K562 (cell line): ENCODE measurements around the gene GADD45B.

Experiments
- CEBPB ChIP-seq: fragments of 450-650 bp; IDR thresholded peaks from 2 replicates; pipeline ENCODE4 v1.6.1; 2016; ENCODE audit warnings: missing genetic modification characterization, missing compliant biosample characterization
- EGR1 ChIP-seq: fragments of 450-650 bp; conservative IDR thresholded peaks from 2 replicates; pipeline ENCODE4 v1.6.1; 2017; ENCODE audit warnings: mild to moderate bottlenecking
- HDAC2 ChIP-seq: fragments of 450-650 bp; IDR thresholded peaks from 2 replicates; pipeline ENCODE4 v1.6.1; 2016; ENCODE audit warnings: mild to moderate bottlenecking
- HMG20A ChIP-seq: fragments of 450-650 bp; formaldehyde crosslinking; conservative IDR thresholded peaks from 2 replicates; pipeline ENCODE4 v1.4.0; 2020; ENCODE audit warnings: mild to moderate bottlenecking, mixed read lengths
- MECOM ChIP-seq: fragments of 250-450 bp; sonication (Bioruptor Pico); IDR thresholded peaks from 2 replicates; pipeline ENCODE4 v1.8.0; 2022; ENCODE audit warnings: inconsistent platforms
- NR2C1 ChIP-seq, 2 experiments: fragments of 450-650 bp; IDR thresholded peaks; 2 replicates each; pipeline ENCODE4 v1.6.1; 2017; ENCODE audit warnings: mild to moderate bottlenecking in 2 of 2, antibody characterized with exemption in 1 of 2, inconsistent platforms in 1 of 2, missing compliant biosample characterization in 1 of 2, missing genetic modification characterization in 1 of 2
- NR2C2 ChIP-seq, 2 experiments: fragments of 200-800 bp in 1 of 2; sonication (Bioruptor generic) in 1 of 2; sonication (generic) in 1 of 2; formaldehyde crosslinking in 1 of 2; IDR thresholded peaks; 2 replicates each; pipeline versions ENCODE4 v1.6.1 to v1.8.0; 2016 to 2022; ENCODE audit warnings: mild to moderate bottlenecking in 1 of 2, missing compliant biosample characterization in 1 of 2, missing genetic modification characterization in 1 of 2, missing genetic modification reagents in 1 of 2
- SAP30 ChIP-seq: fragments of 200-600 bp; sonication (generic); IDR thresholded peaks from 2 replicates; pipeline ENCODE4 v1.6.1; 2012; ENCODE audit warnings: borderline replicate concordance, low read depth, mild to moderate bottlenecking, moderate library complexity, low read length, control low read depth, inconsistent platforms; ENCODE audit not compliant: insufficient read depth, poor library complexity, severe bottlenecking
- ZNF274 ChIP-seq: IDR thresholded peaks from 2 replicates; pipeline ENCODE4 v1.6.1; 2011; ENCODE audit warnings: low read depth, mild to moderate bottlenecking, low read length, moderate library complexity, borderline replicate concordance
- TF ChIP-seq, protein P1 (sequence below): sonication (generic); formaldehyde crosslinking; IDR thresholded peaks from 2 replicates; pipeline ENCODE4 v1.9.0; 2022; ENCODE audit warnings: mild to moderate bottlenecking, missing genetic modification reagents
- TF ChIP-seq, protein P2 (sequence below), 3 experiments: IDR thresholded peaks in 2 of 3; conservative IDR thresholded peaks in 1 of 3; 2 replicates each; pipeline ENCODE4 v1.5.1; 2011 to 2012; ENCODE audit warnings: low read length in 3 of 3, mild to moderate bottlenecking in 3 of 3, control low read depth in 2 of 3, improper control_type of control experiment in 1 of 3, inconsistent platforms in 1 of 3, low read depth in 1 of 3, mixed read lengths in 1 of 3, moderate library complexity in 1 of 3; ENCODE audit not compliant: insufficient read depth in 2 of 3
- TF ChIP-seq, protein P3 (sequence below): fragments of 450-650 bp; formaldehyde crosslinking; IDR thresholded peaks from 2 replicates; pipeline ENCODE4 v1.4.0; 2022; ENCODE audit warnings: missing genetic modification characterization

DNA sequence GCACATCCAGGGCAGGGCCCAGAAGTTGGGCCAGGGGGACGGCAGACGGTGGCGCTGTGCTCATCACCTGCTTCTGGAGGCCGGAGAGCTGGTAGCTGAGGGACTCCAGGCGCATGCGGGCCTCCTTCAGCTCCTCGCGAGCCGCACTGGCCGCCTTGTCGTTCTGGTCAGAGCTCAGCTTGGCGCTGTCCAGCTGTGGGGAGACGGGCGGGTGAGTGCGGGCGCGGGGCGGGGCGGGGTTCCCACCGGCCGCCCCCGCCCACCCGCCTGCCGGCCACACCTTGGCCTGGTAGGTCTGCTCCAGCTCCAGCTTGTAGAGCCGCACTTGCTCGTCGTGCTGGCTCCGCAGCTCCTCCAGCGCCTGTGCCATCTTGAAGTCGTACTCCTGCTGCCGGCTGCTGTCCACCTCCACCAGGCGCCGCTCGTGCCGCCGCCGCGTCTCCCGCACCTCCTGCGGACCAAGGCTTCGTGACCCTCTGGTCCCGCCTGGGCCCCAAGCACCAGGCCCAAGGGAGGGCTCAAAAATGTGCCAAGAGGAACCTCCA lies 41.1 kb upstream of the GADD45B start:
- TF ChIP-seq SAP30: no peak
- no peak for TF ChIP-seq HDAC2
- TF ChIP-seq ZNF274: no peak
- no peak for TF ChIP-seq NR2C2 (CRISPR knock-in tag; IDR thresholded peaks at IDR 0.05)
- TF ChIP-seq NR2C2 (tag; IDR thresholded peaks at IDR 0.05): no peak
- TF ChIP-seq, protein P1, sequence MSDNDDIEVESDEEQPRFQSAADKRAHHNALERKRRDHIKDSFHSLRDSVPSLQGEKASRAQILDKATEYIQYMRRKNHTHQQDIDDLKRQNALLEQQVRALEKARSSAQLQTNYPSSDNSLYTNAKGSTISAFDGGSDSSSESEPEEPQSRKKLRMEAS (CRISPR knock-in tag): no peak
- no peak for TF ChIP-seq EGR1
- TF ChIP-seq HMG20A (CRISPR knock-in tag): no peak
- TF ChIP-seq NR2C1 (IDR thresholded peaks at IDR 0.05): no peak
- TF ChIP-seq NR2C1 (tag; IDR thresholded peaks at IDR 0.05): no peak
- no peak for TF ChIP-seq MECOM (CRISPR knock-in tag)
- no peak for TF ChIP-seq CEBPB (tag)
- TF ChIP-seq, protein P2, sequence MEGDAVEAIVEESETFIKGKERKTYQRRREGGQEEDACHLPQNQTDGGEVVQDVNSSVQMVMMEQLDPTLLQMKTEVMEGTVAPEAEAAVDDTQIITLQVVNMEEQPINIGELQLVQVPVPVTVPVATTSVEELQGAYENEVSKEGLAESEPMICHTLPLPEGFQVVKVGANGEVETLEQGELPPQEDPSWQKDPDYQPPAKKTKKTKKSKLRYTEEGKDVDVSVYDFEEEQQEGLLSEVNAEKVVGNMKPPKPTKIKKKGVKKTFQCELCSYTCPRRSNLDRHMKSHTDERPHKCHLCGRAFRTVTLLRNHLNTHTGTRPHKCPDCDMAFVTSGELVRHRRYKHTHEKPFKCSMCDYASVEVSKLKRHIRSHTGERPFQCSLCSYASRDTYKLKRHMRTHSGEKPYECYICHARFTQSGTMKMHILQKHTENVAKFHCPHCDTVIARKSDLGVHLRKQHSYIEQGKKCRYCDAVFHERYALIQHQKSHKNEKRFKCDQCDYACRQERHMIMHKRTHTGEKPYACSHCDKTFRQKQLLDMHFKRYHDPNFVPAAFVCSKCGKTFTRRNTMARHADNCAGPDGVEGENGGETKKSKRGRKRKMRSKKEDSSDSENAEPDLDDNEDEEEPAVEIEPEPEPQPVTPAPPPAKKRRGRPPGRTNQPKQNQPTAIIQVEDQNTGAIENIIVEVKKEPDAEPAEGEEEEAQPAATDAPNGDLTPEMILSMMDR (IDR thresholded peaks at IDR 0.05 in 2 of 3, conservative IDR thresholded peaks at IDR 0.05 in 1 of 3; ENCODE audit: insufficient read depth in 2 of 3, low read depth in 1 of 3, low read length in 3 of 3): no peak
- TF ChIP-seq, protein P3, sequence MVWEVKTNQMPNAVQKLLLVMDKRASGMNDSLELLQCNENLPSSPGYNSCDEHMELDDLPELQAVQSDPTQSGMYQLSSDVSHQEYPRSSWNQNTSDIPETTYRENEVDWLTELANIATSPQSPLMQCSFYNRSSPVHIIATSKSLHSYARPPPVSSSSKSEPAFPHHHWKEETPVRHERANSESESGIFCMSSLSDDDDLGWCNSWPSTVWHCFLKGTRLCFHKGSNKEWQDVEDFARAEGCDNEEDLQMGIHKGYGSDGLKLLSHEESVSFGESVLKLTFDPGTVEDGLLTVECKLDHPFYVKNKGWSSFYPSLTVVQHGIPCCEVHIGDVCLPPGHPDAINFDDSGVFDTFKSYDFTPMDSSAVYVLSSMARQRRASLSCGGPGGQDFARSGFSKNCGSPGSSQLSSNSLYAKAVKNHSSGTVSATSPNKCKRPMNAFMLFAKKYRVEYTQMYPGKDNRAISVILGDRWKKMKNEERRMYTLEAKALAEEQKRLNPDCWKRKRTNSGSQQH (CRISPR knock-in tag): no peak
